H1 (cell line): ENCODE data around the gene TEX30. TPM values are rescaled to one million over a fixed set of nuclear protein-coding genes. Genes with fewer than 3 reads are reported as not detected.

Experiments used
- CBX8 ChIP-seq: fragments of 300-800, 300-1000 bp; sonication (generic); IDR thresholded peaks from 2 replicates; pipeline ENCODE4 v1.7.1; 2016; ENCODE audit warnings: low read depth, low read length, borderline replicate concordance
- FOSL1 ChIP-seq: IDR thresholded peaks from 2 replicates; pipeline ENCODE4 v1.6.1; 2011; ENCODE audit warnings: mild to moderate bottlenecking, low read depth, low read length, moderate library complexity; ENCODE audit not compliant: insufficient read depth
- POU5F1 ChIP-seq: IDR thresholded peaks from 2 replicates; pipeline ENCODE4 v1.6.1; 2011; ENCODE audit warnings: low read depth, mild to moderate bottlenecking, low read length, moderate library complexity
- polyA plus RNA-seq, 7 experiments: library from polyadenylated mRNA; depleted of rRNA in 3 of 7; stranded (reverse) in 5 of 7; unstranded in 2 of 7; fragments of >200 nt in 5 of 7; fragments of 200-250 nt in 2 of 7; gene quantifications; 1 replicate in 5 of 7; 2 replicates in 1 of 7; 4 replicates in 1 of 7; pipeline versions ENCODE4 v1.2.1 to v1.2.3, GENCODE V29; 2011 to 2013; ENCODE audit warnings: missing spikeins in 2 of 7, mixed read lengths in 2 of 7
- total RNA-seq: library from RNA; stranded (reverse); fragmentation: NEBNext Ultra II Directional; extraction: Animal tissue kit (Norgen Biotek cat#: 25700); gene quantifications from 2 replicates; pipeline ENCODE4 v1.2.1, GENCODE V29; 2021
- TF ChIP-seq, protein P1 (sequence below): fragments of 300-600 bp; sonication (generic); IDR thresholded peaks from 2 replicates; pipeline ENCODE4 v1.7.1; 2012; ENCODE audit warnings: low read length, moderate library complexity, mild to moderate bottlenecking, inconsistent platforms; ENCODE audit not compliant: insufficient replicate concordance

TEX30 gene
- total and polyA plus RNA-seq, 2 of the 8 experiments (the other 6 are each of a cell fraction or from before 2014, with no cell fraction given) = 6.5 to 10.3 TPM

DNA sequence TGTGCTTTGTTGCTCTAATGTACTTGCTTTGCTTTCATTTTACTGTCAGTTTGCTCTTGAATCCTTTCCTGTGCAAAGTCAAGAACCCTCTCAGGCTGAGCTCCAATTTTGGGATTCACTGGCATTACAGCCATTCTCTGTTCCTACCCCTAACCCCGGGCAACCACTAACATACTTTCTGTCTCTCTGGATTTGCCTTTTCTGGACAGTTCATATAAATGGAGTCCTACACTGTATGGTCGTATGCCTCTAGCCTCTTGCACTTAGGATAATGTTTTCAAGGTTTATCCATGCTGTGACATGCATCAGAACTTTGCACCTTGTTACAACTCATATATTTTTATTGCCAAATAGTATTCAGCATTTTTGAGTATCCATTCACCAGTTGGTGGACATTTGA lies 2.7 kb upstream of the TEX30 start (continued):
- TF ChIP-seq, protein P1, sequence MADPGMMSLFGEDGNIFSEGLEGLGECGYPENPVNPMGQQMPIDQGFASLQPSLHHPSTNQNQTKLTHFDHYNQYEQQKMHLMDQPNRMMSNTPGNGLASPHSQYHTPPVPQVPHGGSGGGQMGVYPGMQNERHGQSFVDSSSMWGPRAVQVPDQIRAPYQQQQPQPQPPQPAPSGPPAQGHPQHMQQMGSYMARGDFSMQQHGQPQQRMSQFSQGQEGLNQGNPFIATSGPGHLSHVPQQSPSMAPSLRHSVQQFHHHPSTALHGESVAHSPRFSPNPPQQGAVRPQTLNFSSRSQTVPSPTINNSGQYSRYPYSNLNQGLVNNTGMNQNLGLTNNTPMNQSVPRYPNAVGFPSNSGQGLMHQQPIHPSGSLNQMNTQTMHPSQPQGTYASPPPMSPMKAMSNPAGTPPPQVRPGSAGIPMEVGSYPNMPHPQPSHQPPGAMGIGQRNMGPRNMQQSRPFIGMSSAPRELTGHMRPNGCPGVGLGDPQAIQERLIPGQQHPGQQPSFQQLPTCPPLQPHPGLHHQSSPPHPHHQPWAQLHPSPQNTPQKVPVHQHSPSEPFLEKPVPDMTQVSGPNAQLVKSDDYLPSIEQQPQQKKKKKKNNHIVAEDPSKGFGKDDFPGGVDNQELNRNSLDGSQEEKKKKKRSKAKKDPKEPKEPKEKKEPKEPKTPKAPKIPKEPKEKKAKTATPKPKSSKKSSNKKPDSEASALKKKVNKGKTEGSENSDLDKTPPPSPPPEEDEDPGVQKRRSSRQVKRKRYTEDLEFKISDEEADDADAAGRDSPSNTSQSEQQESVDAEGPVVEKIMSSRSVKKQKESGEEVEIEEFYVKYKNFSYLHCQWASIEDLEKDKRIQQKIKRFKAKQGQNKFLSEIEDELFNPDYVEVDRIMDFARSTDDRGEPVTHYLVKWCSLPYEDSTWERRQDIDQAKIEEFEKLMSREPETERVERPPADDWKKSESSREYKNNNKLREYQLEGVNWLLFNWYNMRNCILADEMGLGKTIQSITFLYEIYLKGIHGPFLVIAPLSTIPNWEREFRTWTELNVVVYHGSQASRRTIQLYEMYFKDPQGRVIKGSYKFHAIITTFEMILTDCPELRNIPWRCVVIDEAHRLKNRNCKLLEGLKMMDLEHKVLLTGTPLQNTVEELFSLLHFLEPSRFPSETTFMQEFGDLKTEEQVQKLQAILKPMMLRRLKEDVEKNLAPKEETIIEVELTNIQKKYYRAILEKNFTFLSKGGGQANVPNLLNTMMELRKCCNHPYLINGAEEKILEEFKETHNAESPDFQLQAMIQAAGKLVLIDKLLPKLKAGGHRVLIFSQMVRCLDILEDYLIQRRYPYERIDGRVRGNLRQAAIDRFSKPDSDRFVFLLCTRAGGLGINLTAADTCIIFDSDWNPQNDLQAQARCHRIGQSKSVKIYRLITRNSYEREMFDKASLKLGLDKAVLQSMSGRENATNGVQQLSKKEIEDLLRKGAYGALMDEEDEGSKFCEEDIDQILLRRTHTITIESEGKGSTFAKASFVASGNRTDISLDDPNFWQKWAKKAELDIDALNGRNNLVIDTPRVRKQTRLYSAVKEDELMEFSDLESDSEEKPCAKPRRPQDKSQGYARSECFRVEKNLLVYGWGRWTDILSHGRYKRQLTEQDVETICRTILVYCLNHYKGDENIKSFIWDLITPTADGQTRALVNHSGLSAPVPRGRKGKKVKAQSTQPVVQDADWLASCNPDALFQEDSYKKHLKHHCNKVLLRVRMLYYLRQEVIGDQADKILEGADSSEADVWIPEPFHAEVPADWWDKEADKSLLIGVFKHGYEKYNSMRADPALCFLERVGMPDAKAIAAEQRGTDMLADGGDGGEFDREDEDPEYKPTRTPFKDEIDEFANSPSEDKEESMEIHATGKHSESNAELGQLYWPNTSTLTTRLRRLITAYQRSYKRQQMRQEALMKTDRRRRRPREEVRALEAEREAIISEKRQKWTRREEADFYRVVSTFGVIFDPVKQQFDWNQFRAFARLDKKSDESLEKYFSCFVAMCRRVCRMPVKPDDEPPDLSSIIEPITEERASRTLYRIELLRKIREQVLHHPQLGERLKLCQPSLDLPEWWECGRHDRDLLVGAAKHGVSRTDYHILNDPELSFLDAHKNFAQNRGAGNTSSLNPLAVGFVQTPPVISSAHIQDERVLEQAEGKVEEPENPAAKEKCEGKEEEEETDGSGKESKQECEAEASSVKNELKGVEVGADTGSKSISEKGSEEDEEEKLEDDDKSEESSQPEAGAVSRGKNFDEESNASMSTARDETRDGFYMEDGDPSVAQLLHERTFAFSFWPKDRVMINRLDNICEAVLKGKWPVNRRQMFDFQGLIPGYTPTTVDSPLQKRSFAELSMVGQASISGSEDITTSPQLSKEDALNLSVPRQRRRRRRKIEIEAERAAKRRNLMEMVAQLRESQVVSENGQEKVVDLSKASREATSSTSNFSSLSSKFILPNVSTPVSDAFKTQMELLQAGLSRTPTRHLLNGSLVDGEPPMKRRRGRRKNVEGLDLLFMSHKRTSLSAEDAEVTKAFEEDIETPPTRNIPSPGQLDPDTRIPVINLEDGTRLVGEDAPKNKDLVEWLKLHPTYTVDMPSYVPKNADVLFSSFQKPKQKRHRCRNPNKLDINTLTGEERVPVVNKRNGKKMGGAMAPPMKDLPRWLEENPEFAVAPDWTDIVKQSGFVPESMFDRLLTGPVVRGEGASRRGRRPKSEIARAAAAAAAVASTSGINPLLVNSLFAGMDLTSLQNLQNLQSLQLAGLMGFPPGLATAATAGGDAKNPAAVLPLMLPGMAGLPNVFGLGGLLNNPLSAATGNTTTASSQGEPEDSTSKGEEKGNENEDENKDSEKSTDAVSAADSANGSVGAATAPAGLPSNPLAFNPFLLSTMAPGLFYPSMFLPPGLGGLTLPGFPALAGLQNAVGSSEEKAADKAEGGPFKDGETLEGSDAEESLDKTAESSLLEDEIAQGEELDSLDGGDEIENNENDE = no peak
- TF ChIP-seq FOSL1 (no peak), CBX8 (no peak), POU5F1 (no peak)
- TF ChIP-seq, all 59 proteins: peak for 0
